ENCODE data around the gene RIPOR3.
"Not testable (repeated sequence)": the region's sequence is repeated elsewhere in the genome, so short reads cannot be mapped to it uniquely, and the experiment has no call there.

Gene RIPOR3

GRCh38 chr20:50680105-50680960, 11.0 kb downstream of the RIPOR3 start:
- DNase-seq (ENCODE audit: low read depth in 2 of 2): no peak

- no peak for DNase-seq (ENCODE audit: low read depth in 2 of 2)
Measured at GRCh38 chr20:50679753-50680104, 11.6 kb downstream of the RIPOR3 start.

- no peak for DNase-seq (ENCODE audit: low read depth in 2 of 2)
Measured at GRCh38 chr20:50678169-50678898, 13.0 kb downstream of the RIPOR3 start.

- DNase-seq (ENCODE audit: low read depth in 2 of 2): no peak
Measured at GRCh38 chr20:50676858-50677257, 14.5 kb downstream of the RIPOR3 start.

- not testable (repeated sequence) for DNase-seq (ENCODE audit: low read depth in 2 of 2)
Measured at GRCh38 chr20:50676377-50676731, 15.0 kb downstream of the RIPOR3 start.

GRCh38 chr20:50675671-50676376, 15.5 kb downstream of the RIPOR3 start:
- DNase-seq (ENCODE audit: low read depth in 2 of 2): no peak

GRCh38 chr20:50674138-50674825, 17.1 kb downstream of the RIPOR3 start:
- DNase-seq (ENCODE audit: low read depth in 2 of 2): no peak

- DNase-seq (ENCODE audit: low read depth in 2 of 2): no peak
Measured at GRCh38 chr20:50673466-50674137, 17.7 kb downstream of the RIPOR3 start.

GRCh38 chr20:50673146-50673465, 18.2 kb downstream of the RIPOR3 start:
- DNase-seq (ENCODE audit: low read depth in 2 of 2): no peak

- no peak for DNase-seq (ENCODE audit: low read depth in 2 of 2)
Measured at GRCh38 chr20:50672400-50673145, 18.8 kb downstream of the RIPOR3 start.

- no peak for DNase-seq (ENCODE audit: low read depth in 2 of 2)
Measured at GRCh38 chr20:50671626-50672025, 19.7 kb downstream of the RIPOR3 start.

- not testable (repeated sequence) for DNase-seq (ENCODE audit: low read depth in 2 of 2)
Measured at GRCh38 chr20:50671010-50671409, 20.3 kb downstream of the RIPOR3 start.

- no peak for DNase-seq (ENCODE audit: low read depth in 2 of 2)
Measured at GRCh38 chr20:50670126-50670862, 21.0 kb downstream of the RIPOR3 start.

- no peak for DNase-seq (ENCODE audit: low read depth in 2 of 2)
Measured at GRCh38 chr20:50668798-50669197, 22.5 kb downstream of the RIPOR3 start.

GRCh38 chr20:50668326-50668725, 23.0 kb downstream of the RIPOR3 start:
- DNase-seq (ENCODE audit: low read depth in 2 of 2): no peak

GRCh38 chr20:50666709-50667298, 24.5 kb downstream of the RIPOR3 start:
- DNase-seq (ENCODE audit: low read depth in 2 of 2): no peak

GRCh38 chr20:50664254-50664653, 27.1 kb downstream of the RIPOR3 start:
- DNase-seq (ENCODE audit: low read depth in 2 of 2): no peak

- DNase-seq (ENCODE audit: low read depth in 2 of 2): no peak
Measured at GRCh38 chr20:50663095-50663821, 28.1 kb downstream of the RIPOR3 start.

Measured in stimulated activated CD8-positive, alpha-beta memory T cell treated with anti-CD3 and anti-CD28 coated beads, Interleukin-7, amount 100 ng/mL, for 1 hour (primary cell).